Hepatocyte (in vitro differentiated cells): ENCODE data around the gene NUP85. TPM values are rescaled to one million over a fixed set of nuclear protein-coding genes. Genes with fewer than 3 reads are reported as not detected.
"Not testable (repeated sequence)": the region's sequence is repeated elsewhere in the genome, so short reads cannot be mapped to it uniquely, and the experiment has no call there.

Experiments used
- DNase-seq: peaks from one replicate; pipeline ENCODE4 v3.0.0-alpha.2; 2016; ENCODE audit warnings: low spot score
- H2AFZ ChIP-seq: fragments of 200-600 bp; sonication (generic); 2 replicates; pipeline ENCODE4 v1.6.0; 2016; ENCODE audit warnings: antibody characterized with exemption, mild to moderate bottlenecking
- H3K27ac ChIP-seq: fragments of 200-600 bp; sonication (generic); 2 replicates; pipeline ENCODE4 v1.5.1; 2016; ENCODE audit warnings: mild to moderate bottlenecking
- H3K27me3 ChIP-seq: fragments of 200-600 bp; sonication (generic); 2 replicates; pipeline ENCODE4 v1.6.1; 2016
- H3K36me3 ChIP-seq: fragments of 200-600 bp; sonication (generic); replicated peaks from 2 replicates; pipeline ENCODE4 v1.5.1; 2016; ENCODE audit warnings: low read depth; ENCODE audit not compliant: insufficient read depth
- H3K4me1 ChIP-seq: fragments of 200-600 bp; sonication (generic); 2 replicates; pipeline ENCODE4 v1.5.1; 2016; ENCODE audit warnings: mild to moderate bottlenecking, moderate library complexity; ENCODE audit not compliant: insufficient read depth
- H3K4me2 ChIP-seq: fragments of 200-600 bp; sonication (generic); 2 replicates; pipeline ENCODE4 v1.6.0; 2016
- H3K4me3 ChIP-seq: fragments of 200-600 bp; sonication (generic); 2 replicates; pipeline ENCODE4 v1.5.1; 2016; ENCODE audit warnings: mild to moderate bottlenecking
- H3K79me2 ChIP-seq: fragments of 200-600 bp; sonication (generic); 2 replicates; pipeline ENCODE4 v1.6.0; 2017; ENCODE audit warnings: mild to moderate bottlenecking
- H3K9me2 ChIP-seq: fragments of 200-600 bp; sonication (generic); replicated peaks from 2 replicates; pipeline ENCODE4 v1.6.0; 2017; ENCODE audit warnings: mild to moderate bottlenecking; ENCODE audit not compliant: insufficient read depth
- H3K9me3 ChIP-seq: fragments of 200-600 bp; sonication (generic); 2 replicates; pipeline ENCODE4 v1.5.1; 2016; ENCODE audit warnings: low read depth, mild to moderate bottlenecking
- H4K20me1 ChIP-seq: fragments of 200-600 bp; sonication (generic); 2 replicates; pipeline ENCODE4 v1.6.0; 2016; ENCODE audit warnings: mild to moderate bottlenecking; ENCODE audit not compliant: insufficient read depth, poor library complexity, severe bottlenecking
- CTCF ChIP-seq: fragments of 200-600 bp; sonication (generic); IDR thresholded peaks from 2 replicates; pipeline ENCODE4 v1.5.1; 2016; ENCODE audit warnings: antibody characterized with exemption, mild to moderate bottlenecking; ENCODE audit not compliant: poor library complexity
- EZH2 ChIP-seq: fragments of 200-600 bp; sonication (generic); IDR thresholded peaks from 2 replicates; pipeline ENCODE4 v1.6.1; 2016; ENCODE audit warnings: antibody characterized with exemption, mild to moderate bottlenecking, borderline replicate concordance
- EZH2phosphoT487 ChIP-seq: fragments of 200-600 bp; sonication (generic); IDR thresholded peaks from one replicate; pipeline ENCODE4 v1.6.1; 2018; ENCODE audit warnings: antibody characterized with exemption, mild to moderate bottlenecking, low read depth, moderate library complexity; ENCODE audit not compliant: unreplicated experiment, severe bottlenecking
- WGBS: methylation state at CpG from one replicate; pipeline ENCODE4 v1.1.6; 2016; ENCODE audit warnings: low lambda C conversion rate; ENCODE audit errors: missing lambda C conversion rate; 5-methylcytosine and 5-hydroxymethylcytosine counted together
- polyA plus RNA-seq: library from polyadenylated mRNA; unstranded; fragments of >200 nt; fragmentation: Nextera tagmentation; extraction: Ambion mirVana; gene quantifications from 2 replicates; pipeline ENCODE4 v1.2.1, GENCODE V29; 2016
- total RNA-seq: library from RNA; depleted of rRNA; stranded (reverse); fragments of >200 nt; gene quantifications from 2 replicates; pipeline ENCODE4 v1.2.3, GENCODE V29; 2014

The NUP85 gene
- total and polyA plus RNA-seq, 2 experiments from 2014 or later, result 28.6 to 45.5 TPM

DNA sequence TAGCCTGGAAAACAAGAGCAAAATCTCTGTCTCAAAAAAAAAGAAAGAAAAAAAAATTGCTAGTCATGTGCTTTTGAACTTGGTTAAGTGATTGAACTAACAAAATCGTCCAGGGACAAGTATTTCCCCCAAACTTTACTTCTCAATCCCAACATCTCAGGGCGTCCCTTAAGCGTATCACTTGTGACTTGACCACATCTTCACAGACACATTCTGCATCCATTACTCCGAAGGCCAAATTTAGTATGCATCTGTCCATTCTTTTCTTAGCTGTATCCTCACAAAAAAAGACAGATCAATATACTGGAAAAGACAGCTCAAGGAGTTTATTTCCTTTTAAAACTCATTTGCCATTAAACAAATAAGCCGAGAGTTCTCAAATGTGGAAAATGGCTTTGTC, 45.3 kb upstream of the NUP85 start:
- Histone ChIP-seq H2AFZ (no peak overlapping the region), H3K36me3 (no peaks in the 10 kb centered on the region), H3K4me3 (no peak overlapping the region), H4K20me1 (no peaks in the 10 kb centered on the region), H3K27ac (peak overlapping the region; percentile 73), H3K9me2 (no peaks in the 10 kb centered on the region), H3K79me2 (no peaks in the 10 kb centered on the region), H3K4me2 (no peak overlapping the region), H3K4me1 (no peaks in the 10 kb centered on the region), H3K27me3 (no peaks in the 10 kb centered on the region), H3K9me3 (no peaks in the 10 kb centered on the region)
- 96% methylated on average over 5 of the region's 5 CpGs for WGBS
- no peak for DNase-seq
- TF ChIP-seq CTCF, result no peak
- TF ChIP-seq EZH2phosphoT487, result no peak
- no peak for TF ChIP-seq EZH2

- no peak overlapping the region for H3K4me2 ChIP-seq
- 92% methylated on average over 5 of the region's 5 CpGs for WGBS
- TF ChIP-seq EZH2phosphoT487 (no peak), CTCF (no peak), EZH2 (no peak)
- H3K9me3 ChIP-seq, result no peaks in the 10 kb centered on the region
- H2AFZ ChIP-seq, result no peak overlapping the region
- DNase-seq, result no peak
- H3K4me3 ChIP-seq, result no peak overlapping the region
- H3K4me1 ChIP-seq, result no peaks in the 10 kb centered on the region
- H3K79me2 ChIP-seq, result no peaks in the 10 kb centered on the region
- no peaks in the 10 kb centered on the region for H3K27me3 ChIP-seq
- H3K36me3 ChIP-seq, result no peaks in the 10 kb centered on the region
- H3K27ac ChIP-seq, result no peak overlapping the region
- no peaks in the 10 kb centered on the region for H3K9me2 ChIP-seq
- no peaks in the 10 kb centered on the region for H4K20me1 ChIP-seq
These were observed 42.4 kb upstream of the NUP85 start for GRCh38 chr17:75163074-75163473.

DNA sequence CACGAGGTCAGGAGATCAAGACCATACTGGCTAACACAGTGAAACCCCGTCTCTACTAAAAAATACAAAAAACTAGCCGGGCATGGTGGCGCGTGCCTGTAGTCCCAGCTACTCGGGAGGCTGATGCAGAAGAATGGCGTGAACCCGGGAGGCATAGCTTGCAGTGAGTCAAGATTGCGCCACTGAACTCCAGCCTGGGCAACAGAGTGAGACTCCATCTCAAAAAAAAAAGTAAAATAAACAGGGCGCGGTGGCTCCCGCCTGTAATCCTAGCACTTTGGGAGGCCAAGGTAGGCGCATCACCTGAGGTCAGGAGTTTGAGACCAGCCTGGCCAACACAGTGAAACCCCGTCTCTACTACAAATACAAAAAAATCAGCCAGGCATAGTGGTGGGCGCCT, 40.9 kb upstream of the NUP85 start:
- not testable (repeated sequence) for H3K4me2 ChIP-seq, H3K36me3 ChIP-seq, H3K27ac ChIP-seq, H3K9me3 ChIP-seq, H3K4me3 ChIP-seq, H3K27me3 ChIP-seq, H3K9me2 ChIP-seq, H2AFZ ChIP-seq, DNase-seq, H3K4me1 ChIP-seq
- peaks cover 12% of the 10 kb centered on the region for H3K79me2 ChIP-seq
- WGBS, result 98% methylated on average over 15 of the region's 15 CpGs
- H4K20me1 ChIP-seq, result peaks cover 14% of the 10 kb centered on the region

DNA sequence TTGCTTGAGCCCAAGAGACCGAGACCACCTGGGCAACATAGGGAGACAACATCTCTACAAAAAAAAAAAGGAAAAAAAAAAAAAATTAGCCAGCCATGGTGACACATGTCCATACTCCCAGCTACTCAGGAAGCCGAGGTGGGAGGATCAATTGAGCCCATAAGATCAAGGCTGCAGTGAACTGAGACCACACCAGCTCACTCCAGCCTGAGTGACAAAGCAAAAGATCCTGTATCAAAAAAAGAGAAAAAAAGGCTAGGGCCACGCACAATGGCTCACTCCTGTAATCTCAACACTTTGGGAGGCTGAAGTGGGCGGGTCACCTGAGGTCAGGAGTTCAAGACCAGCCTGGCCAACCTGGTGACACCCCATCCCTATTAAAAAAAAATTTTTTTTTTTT, 36.5 kb upstream of the NUP85 start:
- H3K27me3 ChIP-seq, result no peaks in the 10 kb centered on the region
- no peak overlapping the region for H3K4me2 ChIP-seq
- no peak overlapping the region for H3K27ac ChIP-seq
- H3K9me2 ChIP-seq, result no peaks in the 10 kb centered on the region
- DNase-seq, result no peak
- no peak for TF ChIP-seq CTCF
- TF ChIP-seq EZH2, result no peak
- TF ChIP-seq EZH2phosphoT487, result no peak
- H2AFZ ChIP-seq, result no peak overlapping the region
- WGBS, result 98% methylated on average over 4 of the region's 4 CpGs
- peaks cover 52% of the 10 kb centered on the region for H3K79me2 ChIP-seq
- no peaks in the 10 kb centered on the region for H3K4me1 ChIP-seq
- H3K4me3 ChIP-seq, result no peak overlapping the region
- H3K9me3 ChIP-seq, result no peaks in the 10 kb centered on the region
- no peaks in the 10 kb centered on the region for H3K36me3 ChIP-seq
- H4K20me1 ChIP-seq, result peaks cover 37% of the 10 kb centered on the region
